Smooth muscle cell (in vitro differentiated cells): Measurements from ENCODE around the gene ATG13. TPM values are rescaled to one million over a fixed set of nuclear protein-coding genes. Genes with fewer than 3 reads are reported as not detected.

ENCODE experiments used
- DNase-seq: peaks from one replicate; lab custom pipeline; 2025; ENCODE audit not compliant: unreplicated experiment; lab: John Stamatoyannopoulos, UW
- H2AFZ ChIP-seq: fragments of 200-600 bp; sonication (generic); 2 replicates; pipeline ENCODE4 v1.6.0; 2016; ENCODE audit warnings: antibody characterized with exemption, low read depth, mild to moderate bottlenecking
- H3F3A ChIP-seq: fragments of 200-600 bp; sonication (generic); 2 replicates; pipeline ENCODE4 v1.6.0; 2017; ENCODE audit warnings: antibody characterized with exemption, low read depth
- H3K27ac ChIP-seq: fragments of 200-600 bp; sonication (generic); 2 replicates; pipeline ENCODE4 v1.5.1; 2016; ENCODE audit warnings: low read depth, mild to moderate bottlenecking
- H3K27me3 ChIP-seq: fragments of 200-600 bp; sonication (generic); 2 replicates; pipeline ENCODE4 v1.6.1; 2016; ENCODE audit warnings: low read depth, mild to moderate bottlenecking
- H3K36me3 ChIP-seq: fragments of 200-600 bp; sonication (generic); 2 replicates; pipeline ENCODE4 v1.5.1; 2016; ENCODE audit warnings: low read depth
- H3K4me1 ChIP-seq: fragments of 200-600 bp; sonication (generic); 2 replicates; pipeline ENCODE4 v1.5.1; 2016; ENCODE audit warnings: low read depth
- H3K4me2 ChIP-seq: fragments of 200-600 bp; sonication (generic); 2 replicates; pipeline ENCODE4 v1.6.0; 2016; ENCODE audit warnings: mild to moderate bottlenecking
- H3K4me3 ChIP-seq: fragments of 200-600 bp; sonication (generic); 2 replicates; pipeline ENCODE4 v1.5.1; 2016; ENCODE audit warnings: mild to moderate bottlenecking
- H3K79me2 ChIP-seq: fragments of 200-600 bp; sonication (generic); 2 replicates; pipeline ENCODE4 v1.6.0; 2016; ENCODE audit warnings: low read depth, mild to moderate bottlenecking
- H3K9ac ChIP-seq: fragments of 200-600 bp; sonication (generic); 2 replicates; pipeline ENCODE4 v1.6.0; 2016; ENCODE audit warnings: low read depth
- H3K9me3 ChIP-seq: fragments of 200-600 bp; sonication (generic); replicated peaks from 2 replicates; pipeline ENCODE4 v1.5.1; 2016; ENCODE audit warnings: low read depth
- H4K20me1 ChIP-seq: fragments of 200-600 bp; sonication (generic); 2 replicates; pipeline ENCODE4 v1.6.0; 2016; ENCODE audit warnings: low read depth
- WGBS: methylation state at CpG from one replicate; pipeline ENCODE4 v1.1.7; 2016; ENCODE audit warnings: low lambda C conversion rate; 5-methylcytosine and 5-hydroxymethylcytosine counted together
- polyA plus RNA-seq: library from polyadenylated mRNA; unstranded; fragments of >200 nt; fragmentation: Nextera tagmentation; extraction: Ambion mirVana; gene quantifications from 2 replicates; pipeline ENCODE4 v1.2.1, GENCODE V29; 2016
- total RNA-seq: library from RNA; depleted of rRNA; stranded (reverse); fragments of >200 nt; gene quantifications from 2 replicates; pipeline ENCODE4 v1.2.3, GENCODE V29; 2014
- TF ChIP-seq, protein P1 (sequence below): fragments of 200-600 bp; sonication (generic); IDR thresholded peaks from 2 replicates; pipeline ENCODE4 v1.5.1; 2017; ENCODE audit warnings: borderline replicate concordance, mild to moderate bottlenecking, antibody characterized with exemption; ENCODE audit not compliant: insufficient read depth, poor library complexity, severe bottlenecking

Gene ATG13
- total and polyA plus RNA-seq, 2 experiments from 2014 or later, result 66.3 to 96.5 TPM

DNA sequence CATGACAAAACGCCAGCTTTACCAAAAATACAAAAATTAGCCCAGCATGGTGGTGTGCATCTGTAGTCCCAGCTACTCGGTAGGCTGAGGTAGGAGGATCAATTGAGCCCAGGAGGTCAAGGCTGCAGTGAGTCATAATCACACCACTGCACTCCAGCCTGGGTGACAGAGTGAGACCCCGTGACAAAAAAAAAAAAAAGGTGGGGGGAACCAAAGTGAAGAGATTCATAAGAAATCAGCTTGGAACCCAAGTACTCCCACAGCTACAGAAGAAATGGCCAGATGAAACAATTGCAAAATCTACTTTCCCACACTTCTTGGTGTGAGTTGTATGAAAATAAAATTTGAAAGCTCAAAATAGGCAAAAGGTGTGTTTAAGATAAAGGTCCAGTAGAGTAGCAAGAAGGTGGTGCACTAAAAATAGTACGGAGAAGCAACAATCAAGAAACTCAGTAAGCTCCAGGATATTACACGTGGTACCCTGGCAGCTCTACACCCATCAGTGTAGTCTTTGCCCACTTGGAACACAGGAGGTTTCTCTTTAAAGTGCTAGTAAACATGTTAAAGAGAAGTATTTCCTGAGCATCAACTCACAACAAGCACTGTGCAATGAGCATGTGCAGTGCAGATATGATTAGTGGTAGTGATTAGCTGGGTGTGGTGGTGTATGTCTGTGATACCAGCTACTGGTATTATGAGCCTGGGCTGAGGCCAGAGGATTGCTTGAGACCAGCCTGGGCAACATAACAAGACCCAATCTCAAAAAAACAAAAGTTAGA is 5.6 kb upstream of the ATG13 start:
- no peak overlapping the region for H3K4me2 ChIP-seq
- no peak overlapping the region for H3K4me3 ChIP-seq
- H3K36me3 ChIP-seq, result no peaks in the 10 kb centered on the region
- H3K27ac ChIP-seq, result no peak overlapping the region
- H3K4me1 ChIP-seq, result peaks cover 6% of the 10 kb centered on the region
- TF ChIP-seq, protein P1, sequence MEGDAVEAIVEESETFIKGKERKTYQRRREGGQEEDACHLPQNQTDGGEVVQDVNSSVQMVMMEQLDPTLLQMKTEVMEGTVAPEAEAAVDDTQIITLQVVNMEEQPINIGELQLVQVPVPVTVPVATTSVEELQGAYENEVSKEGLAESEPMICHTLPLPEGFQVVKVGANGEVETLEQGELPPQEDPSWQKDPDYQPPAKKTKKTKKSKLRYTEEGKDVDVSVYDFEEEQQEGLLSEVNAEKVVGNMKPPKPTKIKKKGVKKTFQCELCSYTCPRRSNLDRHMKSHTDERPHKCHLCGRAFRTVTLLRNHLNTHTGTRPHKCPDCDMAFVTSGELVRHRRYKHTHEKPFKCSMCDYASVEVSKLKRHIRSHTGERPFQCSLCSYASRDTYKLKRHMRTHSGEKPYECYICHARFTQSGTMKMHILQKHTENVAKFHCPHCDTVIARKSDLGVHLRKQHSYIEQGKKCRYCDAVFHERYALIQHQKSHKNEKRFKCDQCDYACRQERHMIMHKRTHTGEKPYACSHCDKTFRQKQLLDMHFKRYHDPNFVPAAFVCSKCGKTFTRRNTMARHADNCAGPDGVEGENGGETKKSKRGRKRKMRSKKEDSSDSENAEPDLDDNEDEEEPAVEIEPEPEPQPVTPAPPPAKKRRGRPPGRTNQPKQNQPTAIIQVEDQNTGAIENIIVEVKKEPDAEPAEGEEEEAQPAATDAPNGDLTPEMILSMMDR, result no peak
- H3K27me3 ChIP-seq, result no peaks in the 10 kb centered on the region
- WGBS, result 86% methylated on average over 5 of the region's 5 CpGs
- no peaks in the 10 kb centered on the region for H4K20me1 ChIP-seq
- H3K9me3 ChIP-seq, result no peaks in the 10 kb centered on the region
- H3K79me2 ChIP-seq, result no peaks in the 10 kb centered on the region
- H3F3A ChIP-seq, result no peaks in the 10 kb centered on the region
- DNase-seq, result no peak
- no peak overlapping the region for H2AFZ ChIP-seq
- no peak overlapping the region for H3K9ac ChIP-seq

DNA sequence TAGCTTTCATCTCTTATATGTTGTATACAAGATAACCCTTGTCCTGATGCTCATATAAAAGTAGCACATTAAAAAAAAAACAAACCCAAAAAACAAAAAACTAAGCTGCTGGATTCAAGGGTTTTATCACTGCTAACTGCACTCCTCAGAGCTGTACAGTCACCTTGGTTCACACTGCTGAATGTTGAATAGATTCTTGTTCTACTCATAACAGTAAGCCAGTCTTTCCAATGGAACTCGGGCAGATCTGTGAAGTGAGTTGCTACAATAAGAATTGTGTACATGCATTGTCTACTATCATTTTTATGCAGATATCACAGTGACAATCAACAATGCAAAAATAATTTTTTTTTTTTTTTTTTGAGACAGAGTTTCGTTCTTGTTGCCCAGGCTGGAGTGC is 5.0 kb upstream of the ATG13 start:
- Histone ChIP-seq H3K27ac (no peak overlapping the region), H4K20me1 (no peaks in the 10 kb centered on the region), H3K9ac (no peak overlapping the region), H3K79me2 (no peaks in the 10 kb centered on the region), H3K36me3 (no peaks in the 10 kb centered on the region), H3K4me2 (no peak overlapping the region), H3K4me1 (peaks cover 6% of the 10 kb centered on the region), H3K4me3 (no peak overlapping the region), H3K27me3 (no peaks in the 10 kb centered on the region), H2AFZ (no peak overlapping the region), H3K9me3 (no peaks in the 10 kb centered on the region), H3F3A (no peaks in the 10 kb centered on the region)
- DNase-seq, result no peak
- 95% methylated on average over 2 of the region's 2 CpGs for WGBS
- TF ChIP-seq, protein P1, result no peak

DNA sequence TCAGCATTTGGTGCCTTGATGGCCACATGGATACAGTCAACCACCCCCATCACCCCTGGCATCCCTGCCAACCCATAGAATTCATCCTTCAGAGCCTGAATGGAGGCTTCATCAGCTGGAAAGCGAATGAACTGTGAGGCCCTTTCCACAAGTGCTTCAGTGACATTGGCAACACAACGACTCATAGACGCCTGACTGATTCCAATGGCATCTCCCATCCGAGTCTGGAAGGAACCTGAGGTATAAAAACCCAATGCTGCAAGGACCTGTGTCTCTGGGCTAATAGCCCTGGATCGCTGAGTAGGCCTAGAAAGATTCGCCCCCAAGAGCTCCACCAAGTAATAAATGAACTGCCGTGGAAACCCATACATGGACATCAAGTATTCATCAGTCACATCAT is 1.6 kb upstream of the ATG13 start:
- Histone ChIP-seq H3F3A (no peaks in the 10 kb centered on the region), H4K20me1 (peaks cover 2% of the 10 kb centered on the region), H3K4me1 (peaks cover 16% of the 10 kb centered on the region), H3K36me3 (no peaks in the 10 kb centered on the region), H3K27ac (peak overlapping the region; percentile 95), H3K9ac (peak overlapping the region; percentile 98), H3K27me3 (no peaks in the 10 kb centered on the region), H3K79me2 (peaks cover 31% of the 10 kb centered on the region), H2AFZ (no peak overlapping the region), H3K4me3 (no peak overlapping the region), H3K9me3 (no peaks in the 10 kb centered on the region), H3K4me2 (peak overlapping the region; percentile 90)
- TF ChIP-seq, protein P1, result no peak
- WGBS, result 83% methylated on average over 7 of the region's 7 CpGs
- DNase-seq, result no peak
